ENCODE data around the gene CSF2. TPM values are rescaled to one million over a fixed set of nuclear protein-coding genes. Genes with fewer than 3 reads are reported as not detected.

The CSF2 gene
- polyA plus RNA-seq (6.9 to 9.2 TPM (median 7.2 TPM) in 3 replicates), polyA minus RNA-seq (3.9 to 15.2 TPM (median 4.0 TPM) in 3 replicates)
- 0.94 TPM for polyA plus RNA-seq (2011; ENCODE audit: low read depth)
- polyA plus RNA-seq (2011; cell fraction: cytosol; rRNA removed) = 6.6 and 7.9 TPM in 2 replicates
- polyA plus RNA-seq (2011; cell fraction: nucleus; rRNA removed) = 18.3 and 24.4 TPM in 2 replicates
- 0.47 and 11.0 TPM in 2 replicates for polyA plus RNA-seq (2012; ENCODE audit: low replicate concordance)
- polyA minus RNA-seq (2011; cell fraction: cytosol; rRNA and poly(A)+ RNA removed) = 11.9 TPM
- 3.7 and 5.3 TPM in 2 replicates for polyA minus RNA-seq (2011; cell fraction: nucleus; rRNA and poly(A)+ RNA removed)

DNA sequence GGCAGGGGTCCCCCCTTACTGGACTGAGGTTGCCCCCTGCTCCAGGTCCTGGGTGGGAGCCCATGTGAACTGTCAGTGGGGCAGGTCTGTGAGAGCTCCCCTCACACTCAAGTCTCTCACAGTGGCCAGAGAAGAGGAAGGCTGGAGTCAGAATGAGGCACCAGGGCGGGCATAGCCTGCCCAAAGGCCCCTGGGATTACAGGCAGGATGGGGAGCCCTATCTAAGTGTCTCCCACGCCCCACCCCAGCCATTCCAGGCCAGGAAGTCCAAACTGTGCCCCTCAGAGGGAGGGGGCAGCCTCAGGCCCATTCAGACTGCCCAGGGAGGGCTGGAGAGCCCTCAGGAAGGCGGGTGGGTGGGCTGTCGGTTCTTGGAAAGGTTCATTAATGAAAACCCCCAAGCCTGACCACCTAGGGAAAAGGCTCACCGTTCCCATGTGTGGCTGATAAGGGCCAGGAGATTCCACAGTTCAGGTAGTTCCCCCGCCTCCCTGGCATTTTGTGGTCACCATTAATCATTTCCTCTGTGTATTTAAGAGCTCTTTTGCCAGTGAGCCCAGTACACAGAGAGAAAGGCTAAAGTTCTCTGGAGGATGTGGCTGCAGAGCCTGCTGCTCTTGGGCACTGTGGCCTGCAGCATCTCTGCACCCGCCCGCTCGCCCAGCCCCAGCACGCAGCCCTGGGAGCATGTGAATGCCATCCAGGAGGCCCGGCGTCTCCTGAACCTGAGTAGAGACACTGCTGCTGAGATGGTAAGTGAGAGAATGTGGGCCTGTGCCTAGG, at the start of gene CSF2:
TSS of gene CSF2 (plus strand) at position 559 of the 783 bp plus-strand sequence. CDS start at position 594, 35 bp downstream.
- no peak within 1 kb of the TSS for H2AFZ ChIP-seq (ENCODE audit: control insufficient read depth, low read length)
- peaks cover 0 to 2% of the 10 kb centered on the region in 2 experiments for H3K36me3 ChIP-seq (ENCODE audit: control insufficient read depth in 2 of 2, extremely low read depth in 1 of 2, insufficient read depth in 2 of 2, low read length in 2 of 2)
- peaks cover 35% of the 10 kb centered on the region for H3K4me1 ChIP-seq (ENCODE audit: control insufficient read depth, extremely low read depth, insufficient read depth, low read length)
- peak within 1 kb of the TSS; percentile 34 for H3K27ac ChIP-seq (ENCODE audit: control insufficient read depth, insufficient read depth, low read length)
- no peaks in the 10 kb centered on the region for H4K20me1 ChIP-seq (ENCODE audit: control insufficient read depth, extremely low read depth, insufficient read depth, low read length)
- H3K4me2 ChIP-seq (ENCODE audit: control insufficient read depth, extremely low read depth, insufficient read depth, low read depth, low read length) = peak within 1 kb of the TSS; percentile 69
- H3K9me1 ChIP-seq (ENCODE audit: control insufficient read depth, extremely low read depth, insufficient read depth, low read length) = no peaks in the 10 kb centered on the region
- H3K4me3 ChIP-seq (ENCODE audit: control insufficient read depth in 2 of 3, extremely low read depth in 1 of 3, insufficient read depth in 2 of 3, low read depth in 1 of 3, low read length in 3 of 3) = peak within 1 kb of the TSS; percentile 23 to 30 (median 24)
- H3K79me2 ChIP-seq (ENCODE audit: control insufficient read depth, insufficient read depth, low read length) = no peaks in the 10 kb centered on the region
- no peak for DNase-seq (ENCODE audit: low read depth, low spot score)
- peak; percentile 91 for FAIRE-seq
- dilution Hi-C loops (cut with MboI; ENCODE audit: extremely low pct_ligation_motif_present, low sequenced_read_pairs) = no loop called here
- TF ChIP-seq, protein P1, sequence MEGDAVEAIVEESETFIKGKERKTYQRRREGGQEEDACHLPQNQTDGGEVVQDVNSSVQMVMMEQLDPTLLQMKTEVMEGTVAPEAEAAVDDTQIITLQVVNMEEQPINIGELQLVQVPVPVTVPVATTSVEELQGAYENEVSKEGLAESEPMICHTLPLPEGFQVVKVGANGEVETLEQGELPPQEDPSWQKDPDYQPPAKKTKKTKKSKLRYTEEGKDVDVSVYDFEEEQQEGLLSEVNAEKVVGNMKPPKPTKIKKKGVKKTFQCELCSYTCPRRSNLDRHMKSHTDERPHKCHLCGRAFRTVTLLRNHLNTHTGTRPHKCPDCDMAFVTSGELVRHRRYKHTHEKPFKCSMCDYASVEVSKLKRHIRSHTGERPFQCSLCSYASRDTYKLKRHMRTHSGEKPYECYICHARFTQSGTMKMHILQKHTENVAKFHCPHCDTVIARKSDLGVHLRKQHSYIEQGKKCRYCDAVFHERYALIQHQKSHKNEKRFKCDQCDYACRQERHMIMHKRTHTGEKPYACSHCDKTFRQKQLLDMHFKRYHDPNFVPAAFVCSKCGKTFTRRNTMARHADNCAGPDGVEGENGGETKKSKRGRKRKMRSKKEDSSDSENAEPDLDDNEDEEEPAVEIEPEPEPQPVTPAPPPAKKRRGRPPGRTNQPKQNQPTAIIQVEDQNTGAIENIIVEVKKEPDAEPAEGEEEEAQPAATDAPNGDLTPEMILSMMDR (optimal IDR thresholded peaks at IDR 0.05 in 1 of 3, IDR thresholded peaks at IDR 0.05 in 1 of 3, conservative IDR thresholded peaks at IDR 0.05 in 1 of 3; ENCODE audit: extremely low read depth in 1 of 3, insufficient read depth in 2 of 3, low read length in 3 of 3) = no peak
- TF ChIP-seq EZH2 (IDR thresholded peaks at IDR 0.05; ENCODE audit: low read length) = no peak
- no peaks in the 10 kb centered on the region for H3K9me3 ChIP-seq (ENCODE audit: control insufficient read depth, low read depth, low read length)
- H3K9ac ChIP-seq (ENCODE audit: control insufficient read depth, extremely low read depth, insufficient read depth, low read length) = peak within 1 kb of the TSS; percentile 36
- H3K27me3 ChIP-seq (ENCODE audit: control insufficient read depth, extremely low read depth, insufficient read depth, low read length) = peaks cover 10% of the 10 kb centered on the region

DNA sequence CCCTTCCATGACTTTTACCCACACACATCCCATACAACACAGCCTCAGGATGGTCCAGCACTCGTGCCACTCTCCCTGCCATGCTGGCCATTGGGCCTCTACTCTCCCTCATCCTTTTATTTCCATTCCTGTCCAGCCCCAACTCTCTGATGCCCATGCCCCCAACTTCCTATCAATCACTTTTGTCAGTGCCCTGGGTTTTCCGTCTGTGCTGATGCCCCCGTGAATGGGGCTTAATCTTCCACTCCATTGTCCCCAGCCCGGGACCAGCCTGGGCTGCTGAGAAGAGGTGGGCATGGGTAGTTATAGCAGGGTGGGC, 49.5 kb upstream of the CSF2 start:
- FAIRE-seq = no peak
- no peak overlapping the region for H3K4me3 ChIP-seq (ENCODE audit: control insufficient read depth in 2 of 3, extremely low read depth in 1 of 3, insufficient read depth in 2 of 3, low read depth in 1 of 3, low read length in 3 of 3)
- peaks cover 5% of the 10 kb centered on the region for H3K27me3 ChIP-seq (ENCODE audit: control insufficient read depth, extremely low read depth, insufficient read depth, low read length)
- H4K20me1 ChIP-seq (ENCODE audit: control insufficient read depth, extremely low read depth, insufficient read depth, low read length) = no peaks in the 10 kb centered on the region
- no peaks in the 10 kb centered on the region for H3K4me1 ChIP-seq (ENCODE audit: control insufficient read depth, extremely low read depth, insufficient read depth, low read length)
- dilution Hi-C loops (cut with MboI; ENCODE audit: extremely low pct_ligation_motif_present, low sequenced_read_pairs) = no loop called here
- no peak for DNase-seq (ENCODE audit: low read depth, low spot score)
- H3K27ac ChIP-seq (ENCODE audit: control insufficient read depth, insufficient read depth, low read length) = no peak overlapping the region
- no peaks in the 10 kb centered on the region for H3K9me1 ChIP-seq (ENCODE audit: control insufficient read depth, extremely low read depth, insufficient read depth, low read length)
- no peak overlapping the region for H3K9ac ChIP-seq (ENCODE audit: control insufficient read depth, extremely low read depth, insufficient read depth, low read length)
- H3K79me2 ChIP-seq (ENCODE audit: control insufficient read depth, insufficient read depth, low read length) = no peaks in the 10 kb centered on the region
- H3K36me3 ChIP-seq (ENCODE audit: control insufficient read depth in 2 of 2, extremely low read depth in 1 of 2, insufficient read depth in 2 of 2, low read length in 2 of 2) = no peaks in the 10 kb centered on the region
- no peaks in the 10 kb centered on the region for H3K9me3 ChIP-seq (ENCODE audit: control insufficient read depth, low read depth, low read length)
- no peak overlapping the region for H3K4me2 ChIP-seq (ENCODE audit: control insufficient read depth, extremely low read depth, insufficient read depth, low read depth, low read length)
- H2AFZ ChIP-seq (ENCODE audit: control insufficient read depth, low read length) = no peak overlapping the region
- TF ChIP-seq EZH2 (IDR thresholded peaks at IDR 0.05; ENCODE audit: low read length) = no peak
- TF ChIP-seq, protein P1 (optimal IDR thresholded peaks at IDR 0.05 in 1 of 3, IDR thresholded peaks at IDR 0.05 in 1 of 3, conservative IDR thresholded peaks at IDR 0.05 in 1 of 3; ENCODE audit: extremely low read depth in 1 of 3, insufficient read depth in 2 of 3, low read length in 3 of 3) = no peak

Data from keratinocyte (primary cell).